GM12878 (cell line): ENCODE results near the gene USE1. TPM values are rescaled to one million over a fixed set of nuclear protein-coding genes. Genes with fewer than 3 reads are reported as not detected.

ENCODE experiments used
- ATAC-seq: fragments of 200-7000 bp; cut with Tn5 transposase; 3 replicates; pipeline ENCODE4 v1.9.1; 2020; ENCODE audit warnings: mild to moderate bottlenecking, moderate library complexity
- BruUV-seq: library from RNA; stranded (reverse); fragments of 400-500 nt; replicated peaks from 2 replicates; lab custom pipeline; 2021; lab: Mats Ljungman, UMichigan
- CTCF ChIA-PET: fragments of 300-600 bp; sonication (Branson Sonifier 250); formaldehyde crosslinking; extraction: SDS; loops from one replicate; lab custom pipeline; 2021; ENCODE audit warnings: inconsistent platforms; lab: Yijun Ruan, JAX
- POLR2A ChIA-PET: fragments of 350-600 bp; formaldehyde crosslinking; extraction: SDS; loops from one replicate; lab custom pipeline; 2021; ENCODE audit warnings: inconsistent platforms; lab: Charles Lee
- RAD21 ChIA-PET: fragments of 300-600 bp; sonication (Branson Sonifier 250); formaldehyde crosslinking; loops from one replicate; lab custom pipeline; 2023; ENCODE audit warnings: antibody characterized with exemption; ENCODE audit not compliant: unreplicated experiment; lab: Charles Lee
- SMC1A ChIA-PET: fragments of 300-600 bp; sonication (Branson Sonifier 250); formaldehyde crosslinking; loops from one replicate; lab custom pipeline; 2023; ENCODE audit not compliant: unreplicated experiment, uncharacterized antibody; lab: Charles Lee
- DNase-seq: peaks from one replicate; pipeline ENCODE4 v3.0.0-alpha.2; 2011; ENCODE audit warnings: low read depth, low spot score
- FAIRE-seq: peaks from 3 replicates; lab custom pipeline; 2011; peaks lifted over from hg19 to GRCh38; lab: Jason Lieb, UNC
- H2AFZ ChIP-seq: 2 replicates; pipeline ENCODE4 v1.6.0; 2011; ENCODE audit warnings: low read depth, low read length, control low read depth; ENCODE audit not compliant: control insufficient read depth
- H3K27ac ChIP-seq: 2 replicates; pipeline ENCODE4 v1.5.1; 2011; ENCODE audit warnings: control low read depth; ENCODE audit not compliant: control insufficient read depth, insufficient read depth
- H3K27me3 ChIP-seq, 2 experiments: replicated peaks in 1 of 2; 2 replicates each; pipeline versions ENCODE4 v1.6.0 to v1.6.1; 2011; ENCODE audit warnings: low read length in 1 of 2; ENCODE audit not compliant: control insufficient read depth in 2 of 2, insufficient read depth in 2 of 2
- H3K36me3 ChIP-seq, 2 experiments: 2 replicates each; pipeline ENCODE4 v1.5.1; 2011; ENCODE audit warnings: low read length in 1 of 2; ENCODE audit not compliant: control insufficient read depth in 2 of 2, insufficient read depth in 2 of 2
- H3K4me1 ChIP-seq: 2 replicates; pipeline ENCODE4 v1.6.1; 2011; ENCODE audit warnings: mild to moderate bottlenecking, low read length, moderate library complexity, mixed read lengths; ENCODE audit not compliant: control insufficient read depth, insufficient read depth
- H3K4me2 ChIP-seq: 2 replicates; pipeline ENCODE4 v1.6.0; 2011; ENCODE audit warnings: control low read depth; ENCODE audit not compliant: control insufficient read depth, insufficient read depth
- H3K4me3 ChIP-seq: fragments of 200-600 bp; sonication (generic); 2 replicates; pipeline ENCODE4 v1.5.1; 2016
- H3K79me2 ChIP-seq: 2 replicates; pipeline ENCODE4 v1.6.0; 2011; ENCODE audit warnings: low read length; ENCODE audit not compliant: control insufficient read depth, insufficient read depth
- H3K9ac ChIP-seq: 2 replicates; pipeline ENCODE4 v1.8.0; 2011; ENCODE audit warnings: low read length, control low read depth, mixed read lengths; ENCODE audit not compliant: control insufficient read depth, insufficient read depth
- H3K9me3 ChIP-seq: replicated peaks from 3 replicates; pipeline ENCODE4 v1.5.1; 2011; ENCODE audit warnings: mild to moderate bottlenecking, low read length; ENCODE audit not compliant: control insufficient read depth, insufficient read depth
- H4K20me1 ChIP-seq: 2 replicates; pipeline ENCODE4 v1.6.0; 2011; ENCODE audit not compliant: control insufficient read depth, insufficient read depth
- BCL11A ChIP-seq: IDR thresholded peaks from 2 replicates; pipeline ENCODE4 v1.6.1; 2011; ENCODE audit warnings: low read depth, low read length
- EED ChIP-seq: sonication (generic); IDR thresholded peaks from 2 replicates; pipeline ENCODE4 v1.6.1; 2016; ENCODE audit warnings: antibody characterized with exemption, low read depth
- ESRRA ChIP-seq: IDR thresholded peaks from 2 replicates; pipeline ENCODE4 v1.6.1; 2012; ENCODE audit warnings: mild to moderate bottlenecking, low read length, improper control_type of control experiment
- HCFC1 ChIP-seq: fragments of 150-350 bp; IDR thresholded peaks from 2 replicates; pipeline ENCODE4 v1.6.1; 2014; ENCODE audit warnings: low read length
- JUNB ChIP-seq: IDR thresholded peaks from 2 replicates; pipeline ENCODE4 v1.6.1; 2016; ENCODE audit warnings: antibody characterized with exemption, mild to moderate bottlenecking
- NBN ChIP-seq: fragments of 450-650 bp; IDR thresholded peaks from 2 replicates; pipeline ENCODE4 v1.6.1; 2016
- NFYA ChIP-seq: IDR thresholded peaks from 2 replicates; pipeline ENCODE4 v1.6.1; 2011; ENCODE audit warnings: low read depth, mild to moderate bottlenecking, low read length, improper control_type of control experiment, borderline replicate concordance
- SUPT20H ChIP-seq: IDR thresholded peaks from 2 replicates; pipeline ENCODE4 v1.6.1; 2011; ENCODE audit warnings: low read depth, mild to moderate bottlenecking, low read length, moderate library complexity, borderline replicate concordance; ENCODE audit not compliant: control insufficient read depth
- TAF1 ChIP-seq: IDR thresholded peaks from 2 replicates; pipeline ENCODE4 v1.6.1; 2011; ENCODE audit warnings: mild to moderate bottlenecking, low read depth, low read length, borderline replicate concordance
- TBL1XR1 ChIP-seq: IDR thresholded peaks from 2 replicates; pipeline ENCODE4 v1.6.1; 2012; ENCODE audit warnings: low read depth, low read length, improper control_type of control experiment
- ZNF274 ChIP-seq: IDR thresholded peaks from one replicate; pipeline ENCODE4 v1.8.0; 2011; ENCODE audit not compliant: insufficient read length, insufficient read depth
- whole genome bisulfite sequencing: methylation state at CpG from one replicate; pipeline ENCODE4 v1.1.6; 2016; ENCODE audit warnings: low lambda C conversion rate; ENCODE audit not compliant: insufficient replicate concordance, insufficient coverage; ENCODE audit errors: missing lambda C conversion rate; 5-methylcytosine and 5-hydroxymethylcytosine counted together
- in situ Hi-C: fragments of 300-500 bp; cut with MboI; formaldehyde crosslinking; loops from 9 replicates; pipeline ENCODE4 v1.14.3; 2018; ENCODE audit warnings: mixed read lengths
- intact Hi-C: fragments of 100-400 bp; cut with micrococcal nuclease; formaldehyde crosslinking; loops from one replicate; pipeline ENCODE4 v1.14.2; 2022; ENCODE audit not compliant: unreplicated experiment
- polyA plus RNA-seq, 11 experiments: library from polyadenylated mRNA; depleted of rRNA in 4 of 11; unstranded in 6 of 11; stranded (reverse) in 5 of 11; fragments of >200 nt; fragmentation: Nextera tagmentation in 4 of 11; fragmentation: Illumina TruSeq in 1 of 11; extraction: Ambion mirVana in 4 of 11; extraction: Trizol in 1 of 11; gene quantifications; 1 replicate in 1 of 11; 2 replicates in 10 of 11; pipeline versions ENCODE4 v1.2.1 to v1.2.3, GENCODE V29; 2011 to 2016; ENCODE audit warnings: inconsistent platforms in 2 of 11, missing spikeins in 2 of 11, low read depth in 1 of 11
- total RNA-seq, 4 experiments: library from RNA; depleted of rRNA in 3 of 4; stranded (reverse); fragments of >200 nt in 3 of 4; fragmentation: Illumina TruSeq in 1 of 4; extraction: Trizol in 1 of 4; gene quantifications; 2 replicates each; pipeline versions ENCODE4 v1.2.1 to v1.2.3, GENCODE V29; 2013 to 2021
- TF ChIP-seq, protein P1 (sequence below): IDR thresholded peaks from 2 replicates; pipeline ENCODE4 v1.6.1; 2012; ENCODE audit warnings: low read depth, low read length, improper control_type of control experiment
- TF ChIP-seq, protein P2 (sequence below): fragments of 150-350 bp; IDR thresholded peaks from 2 replicates; pipeline ENCODE4 v1.6.1; 2014; ENCODE audit warnings: mild to moderate bottlenecking, low read depth, low read length
- TF ChIP-seq, protein P3 (sequence below): fragments of 450-650 bp; conservative IDR thresholded peaks from 2 replicates; pipeline ENCODE4 v1.6.1; 2017; ENCODE audit warnings: mild to moderate bottlenecking, moderate library complexity
- TF ChIP-seq, protein P4 (sequence below): fragments of 450-650 bp; IDR thresholded peaks from 2 replicates; pipeline ENCODE4 v1.6.1; 2016; ENCODE audit warnings: mild to moderate bottlenecking
- TF ChIP-seq, protein P5 (sequence below), 3 experiments: IDR thresholded peaks in 2 of 3; conservative IDR thresholded peaks in 1 of 3; 2 replicates each; pipeline ENCODE4 v1.5.1; 2011; ENCODE audit warnings: low read depth in 3 of 3, low read length in 3 of 3, mild to moderate bottlenecking in 3 of 3, control low read depth in 2 of 3, moderate library complexity in 2 of 3, inconsistent platforms in 1 of 3, mixed read lengths in 1 of 3; ENCODE audit not compliant: control insufficient read depth in 2 of 3, insufficient read depth in 1 of 3; ENCODE audit errors: extremely low read depth in 1 of 3

USE1 gene
- total and polyA plus RNA-seq, 10 of the 15 experiments (the other 5 are each of a cell fraction or from before 2014, with no cell fraction given), result 9.7 to 24.0 (median 16.1) TPM

DNA sequence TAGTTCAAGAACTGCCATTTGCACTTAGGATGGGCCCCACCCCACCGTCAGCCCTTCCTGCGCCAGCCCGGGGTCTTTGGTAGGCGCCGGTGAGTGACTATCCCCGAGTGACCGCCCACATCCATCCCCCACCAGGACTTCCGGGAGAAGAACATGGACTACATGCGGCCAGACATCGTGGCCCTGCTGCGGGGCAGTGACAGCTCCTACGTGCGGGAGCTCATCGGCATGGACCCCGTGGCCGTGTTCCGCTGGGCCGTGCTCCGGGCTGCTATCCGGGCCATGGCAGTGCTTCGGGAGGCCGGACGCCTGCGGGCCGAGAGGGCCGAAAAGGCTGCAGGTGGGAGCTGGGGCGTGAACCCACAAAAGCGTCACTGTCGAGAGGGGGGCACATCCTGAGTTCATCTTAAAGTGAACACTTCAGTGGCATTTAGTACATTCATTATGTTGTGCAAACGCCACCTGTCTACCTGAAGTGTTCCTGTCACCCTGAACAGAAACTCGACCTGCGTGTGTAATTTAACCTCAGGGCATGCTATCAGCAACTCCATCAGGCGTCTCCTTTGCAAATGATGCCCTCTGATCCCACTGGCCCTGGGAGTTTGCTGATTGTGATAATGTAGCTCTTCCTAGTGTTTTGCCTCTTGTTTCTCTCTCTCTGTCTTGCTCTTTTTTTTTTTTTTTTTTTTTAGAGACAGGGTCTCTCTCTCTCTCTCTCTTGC is 42.4 kb upstream of the USE1 start:
- 0 out of 2 replicates have a peak, but pooled peaks cover 2% of the 10 kb centered on the region for H3K4me1 ChIP-seq
- BruUV-seq, result no TSS peak
- H2AFZ ChIP-seq, result no peak overlapping the region
- no peaks in the 10 kb centered on the region for H4K20me1 ChIP-seq
- H3K4me3 ChIP-seq, result no peak overlapping the region
- POLR2A ChIA-PET, result no interaction called here
- H3K9me3 ChIP-seq, result no peaks in the 10 kb centered on the region
- 94% methylated on average over 32 of the region's 33 CpGs for WGBS
- in situ Hi-C loops, result no loop called here
- CTCF ChIA-PET, result interaction anchor here (0.6 to 1.8 kb wide), 3 partner anchors 7 to 63 kb away, joined by 3 to 4 read pairs (median 3); no protein-coding TSS in a partner anchor
- no peaks in the 10 kb centered on the region for H3K27me3 ChIP-seq
- intact Hi-C loops, result no loop called here
- FAIRE-seq, result no peak
- no peak overlapping the region for H3K4me2 ChIP-seq
- peaks cover 36 to 40% of the 10 kb centered on the region in 2 experiments for H3K36me3 ChIP-seq
- H3K9ac ChIP-seq, result no peak overlapping the region
- SMC1A ChIA-PET, result no interaction called here
- DNase-seq, result no peak
- H3K27ac ChIP-seq, result no peak overlapping the region
- no peaks in the 10 kb centered on the region for H3K79me2 ChIP-seq
- ATAC-seq, result no peak
- RAD21 ChIA-PET, result no interaction called here
- TF ChIP-seq TAF1 (no peak), EED (no peak), NFYA (no peak), ESRRA (no peak), TBL1XR1 (no peak), HCFC1 (no peak), NBN (no peak), SUPT20H (no peak), JUNB (no peak), BCL11A (no peak), ZNF274 (no peak)
- TF ChIP-seq, protein P1, sequence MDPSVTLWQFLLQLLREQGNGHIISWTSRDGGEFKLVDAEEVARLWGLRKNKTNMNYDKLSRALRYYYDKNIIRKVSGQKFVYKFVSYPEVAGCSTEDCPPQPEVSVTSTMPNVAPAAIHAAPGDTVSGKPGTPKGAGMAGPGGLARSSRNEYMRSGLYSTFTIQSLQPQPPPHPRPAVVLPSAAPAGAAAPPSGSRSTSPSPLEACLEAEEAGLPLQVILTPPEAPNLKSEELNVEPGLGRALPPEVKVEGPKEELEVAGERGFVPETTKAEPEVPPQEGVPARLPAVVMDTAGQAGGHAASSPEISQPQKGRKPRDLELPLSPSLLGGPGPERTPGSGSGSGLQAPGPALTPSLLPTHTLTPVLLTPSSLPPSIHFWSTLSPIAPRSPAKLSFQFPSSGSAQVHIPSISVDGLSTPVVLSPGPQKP, result no peak
- TF ChIP-seq, protein P2, sequence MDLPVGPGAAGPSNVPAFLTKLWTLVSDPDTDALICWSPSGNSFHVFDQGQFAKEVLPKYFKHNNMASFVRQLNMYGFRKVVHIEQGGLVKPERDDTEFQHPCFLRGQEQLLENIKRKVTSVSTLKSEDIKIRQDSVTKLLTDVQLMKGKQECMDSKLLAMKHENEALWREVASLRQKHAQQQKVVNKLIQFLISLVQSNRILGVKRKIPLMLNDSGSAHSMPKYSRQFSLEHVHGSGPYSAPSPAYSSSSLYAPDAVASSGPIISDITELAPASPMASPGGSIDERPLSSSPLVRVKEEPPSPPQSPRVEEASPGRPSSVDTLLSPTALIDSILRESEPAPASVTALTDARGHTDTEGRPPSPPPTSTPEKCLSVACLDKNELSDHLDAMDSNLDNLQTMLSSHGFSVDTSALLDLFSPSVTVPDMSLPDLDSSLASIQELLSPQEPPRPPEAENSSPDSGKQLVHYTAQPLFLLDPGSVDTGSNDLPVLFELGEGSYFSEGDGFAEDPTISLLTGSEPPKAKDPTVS, result no peak
- TF ChIP-seq, protein P3, sequence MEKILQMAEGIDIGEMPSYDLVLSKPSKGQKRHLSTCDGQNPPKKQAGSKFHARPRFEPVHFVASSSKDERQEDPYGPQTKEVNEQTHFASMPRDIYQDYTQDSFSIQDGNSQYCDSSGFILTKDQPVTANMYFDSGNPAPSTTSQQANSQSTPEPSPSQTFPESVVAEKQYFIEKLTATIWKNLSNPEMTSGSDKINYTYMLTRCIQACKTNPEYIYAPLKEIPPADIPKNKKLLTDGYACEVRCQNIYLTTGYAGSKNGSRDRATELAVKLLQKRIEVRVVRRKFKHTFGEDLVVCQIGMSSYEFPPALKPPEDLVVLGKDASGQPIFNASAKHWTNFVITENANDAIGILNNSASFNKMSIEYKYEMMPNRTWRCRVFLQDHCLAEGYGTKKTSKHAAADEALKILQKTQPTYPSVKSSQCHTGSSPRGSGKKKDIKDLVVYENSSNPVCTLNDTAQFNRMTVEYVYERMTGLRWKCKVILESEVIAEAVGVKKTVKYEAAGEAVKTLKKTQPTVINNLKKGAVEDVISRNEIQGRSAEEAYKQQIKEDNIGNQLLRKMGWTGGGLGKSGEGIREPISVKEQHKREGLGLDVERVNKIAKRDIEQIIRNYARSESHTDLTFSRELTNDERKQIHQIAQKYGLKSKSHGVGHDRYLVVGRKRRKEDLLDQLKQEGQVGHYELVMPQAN, result no peak
- TF ChIP-seq, protein P4, sequence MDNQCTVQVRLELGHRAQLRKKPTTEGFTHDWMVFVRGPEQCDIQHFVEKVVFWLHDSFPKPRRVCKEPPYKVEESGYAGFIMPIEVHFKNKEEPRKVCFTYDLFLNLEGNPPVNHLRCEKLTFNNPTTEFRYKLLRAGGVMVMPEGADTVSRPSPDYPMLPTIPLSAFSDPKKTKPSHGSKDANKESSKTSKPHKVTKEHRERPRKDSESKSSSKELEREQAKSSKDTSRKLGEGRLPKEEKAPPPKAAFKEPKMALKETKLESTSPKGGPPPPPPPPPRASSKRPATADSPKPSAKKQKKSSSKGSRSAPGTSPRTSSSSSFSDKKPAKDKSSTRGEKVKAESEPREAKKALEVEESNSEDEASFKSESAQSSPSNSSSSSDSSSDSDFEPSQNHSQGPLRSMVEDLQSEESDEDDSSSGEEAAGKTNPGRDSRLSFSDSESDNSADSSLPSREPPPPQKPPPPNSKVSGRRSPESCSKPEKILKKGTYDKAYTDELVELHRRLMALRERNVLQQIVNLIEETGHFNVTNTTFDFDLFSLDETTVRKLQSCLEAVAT, result no peak
- TF ChIP-seq, protein P5, sequence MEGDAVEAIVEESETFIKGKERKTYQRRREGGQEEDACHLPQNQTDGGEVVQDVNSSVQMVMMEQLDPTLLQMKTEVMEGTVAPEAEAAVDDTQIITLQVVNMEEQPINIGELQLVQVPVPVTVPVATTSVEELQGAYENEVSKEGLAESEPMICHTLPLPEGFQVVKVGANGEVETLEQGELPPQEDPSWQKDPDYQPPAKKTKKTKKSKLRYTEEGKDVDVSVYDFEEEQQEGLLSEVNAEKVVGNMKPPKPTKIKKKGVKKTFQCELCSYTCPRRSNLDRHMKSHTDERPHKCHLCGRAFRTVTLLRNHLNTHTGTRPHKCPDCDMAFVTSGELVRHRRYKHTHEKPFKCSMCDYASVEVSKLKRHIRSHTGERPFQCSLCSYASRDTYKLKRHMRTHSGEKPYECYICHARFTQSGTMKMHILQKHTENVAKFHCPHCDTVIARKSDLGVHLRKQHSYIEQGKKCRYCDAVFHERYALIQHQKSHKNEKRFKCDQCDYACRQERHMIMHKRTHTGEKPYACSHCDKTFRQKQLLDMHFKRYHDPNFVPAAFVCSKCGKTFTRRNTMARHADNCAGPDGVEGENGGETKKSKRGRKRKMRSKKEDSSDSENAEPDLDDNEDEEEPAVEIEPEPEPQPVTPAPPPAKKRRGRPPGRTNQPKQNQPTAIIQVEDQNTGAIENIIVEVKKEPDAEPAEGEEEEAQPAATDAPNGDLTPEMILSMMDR (IDR thresholded peaks at IDR 0.05 in 2 of 3, conservative IDR thresholded peaks at IDR 0.05 in 1 of 3; ENCODE audit: control insufficient read depth in 2 of 3, extremely low read depth in 1 of 3, insufficient read depth in 1 of 3, low read depth in 3 of 3, low read length in 3 of 3), result no peak
